Type B pancreatic cell (in vitro differentiated cells): ENCODE data around the gene SULT4A1. TPM values are rescaled to one million over a fixed set of nuclear protein-coding genes. Genes with fewer than 3 reads are reported as not detected.
A peak's percentile ranks its signal among the peaks of the same experiment; 100 is the strongest.

ENCODE experiments used
- DNase-seq: peaks from one replicate; pipeline ENCODE4 v3.0.0; 2021; ENCODE audit warnings: mixed read lengths; ENCODE audit not compliant: unreplicated experiment; ENCODE audit errors: extremely low spot score
- H3K27ac Mint-ChIP-seq: 2 replicates; pipeline ENCODE4 v1.8.0; 2021; ENCODE audit warnings: mild to moderate bottlenecking, mixed read lengths
- H3K27me3 Mint-ChIP-seq: 2 replicates; pipeline ENCODE4 v1.8.0; 2021; ENCODE audit warnings: mixed read lengths
- H3K36me3 Mint-ChIP-seq: 2 replicates; pipeline ENCODE4 v1.8.0; 2021; ENCODE audit warnings: mixed read lengths
- H3K4me1 Mint-ChIP-seq: one replicate; pipeline ENCODE4 v1.8.0; 2021; ENCODE audit warnings: mixed read lengths; ENCODE audit not compliant: unreplicated experiment
- H3K4me3 Mint-ChIP-seq: 2 replicates; pipeline ENCODE4 v1.8.0; 2021; ENCODE audit warnings: mild to moderate bottlenecking, mixed read lengths
- H3K9me3 Mint-ChIP-seq: 2 replicates; pipeline ENCODE4 v1.8.0; 2021; ENCODE audit warnings: mixed read lengths
- CTCF ChIP-seq: fragments of 200-600 bp; sonication (generic); conservative IDR thresholded peaks from 2 replicates; pipeline ENCODE4 v1.5.0; 2021; ENCODE audit warnings: antibody characterized with exemption, mild to moderate bottlenecking
- total RNA-seq: library from RNA; stranded (reverse); gene quantifications from 2 replicates; pipeline ENCODE4 v1.2.1, GENCODE V29; 2021; ENCODE audit warnings: low replicate concordance

Gene SULT4A1
- total RNA-seq, 1 donor from 2014 or later, result 10.8 TPM

DNA sequence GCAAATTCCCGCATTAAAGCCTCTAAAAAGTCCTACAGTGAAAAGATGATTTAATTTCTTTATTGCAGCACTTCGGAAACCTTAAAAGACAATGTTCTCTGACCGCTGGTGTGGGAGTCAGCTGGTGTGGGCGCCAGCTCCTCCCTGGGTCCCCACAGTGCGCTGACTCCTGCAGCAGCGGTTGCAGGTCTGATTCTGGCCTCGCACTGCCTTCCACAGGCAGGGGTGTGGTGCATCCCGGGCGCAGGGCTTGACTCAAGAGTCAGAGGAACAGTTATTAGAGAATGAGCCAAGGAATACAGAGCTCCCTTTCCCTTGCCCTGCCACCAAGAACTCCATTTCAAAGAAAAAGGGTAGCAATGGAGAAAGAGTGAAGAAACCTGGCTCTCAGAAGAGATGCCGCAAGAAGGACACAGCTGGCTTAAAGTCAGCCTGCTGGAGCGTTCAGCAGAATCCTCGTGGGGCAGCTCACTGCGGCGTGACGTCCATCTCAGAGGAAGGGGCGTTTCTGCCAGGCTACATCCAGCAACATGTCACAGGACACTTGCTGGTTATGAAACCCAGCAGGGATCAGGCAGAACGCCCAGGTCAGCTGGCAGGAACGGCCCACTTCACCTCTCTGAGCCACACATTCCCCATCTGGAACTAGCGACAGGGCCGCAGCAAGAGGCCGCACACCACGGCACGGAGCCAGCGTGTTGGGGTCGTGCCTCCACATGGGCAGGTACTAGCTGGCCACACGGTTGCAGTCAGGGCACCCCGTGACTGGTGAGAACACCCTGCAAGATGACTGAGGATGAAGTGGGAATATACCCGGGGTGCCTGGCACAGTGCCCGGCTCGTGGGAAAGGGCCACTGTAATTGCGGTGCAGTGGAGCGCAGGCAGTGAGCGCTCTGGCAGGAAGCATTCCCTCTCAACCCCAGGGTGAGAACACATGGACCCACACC lies 32.1 kb downstream of the SULT4A1 start:
- TF ChIP-seq CTCF, result no peak
- Mint-ChIP-seq H3K9me3 (no peaks in the 10 kb centered on the region), H3K27me3 (no peaks in the 10 kb centered on the region), H3K27ac (peak overlapping the region; percentile 48), H3K36me3 (no peaks in the 10 kb centered on the region), H3K4me3 (no peak overlapping the region), H3K4me1 (peaks cover 4% of the 10 kb centered on the region)
- no peak for DNase-seq

DNA sequence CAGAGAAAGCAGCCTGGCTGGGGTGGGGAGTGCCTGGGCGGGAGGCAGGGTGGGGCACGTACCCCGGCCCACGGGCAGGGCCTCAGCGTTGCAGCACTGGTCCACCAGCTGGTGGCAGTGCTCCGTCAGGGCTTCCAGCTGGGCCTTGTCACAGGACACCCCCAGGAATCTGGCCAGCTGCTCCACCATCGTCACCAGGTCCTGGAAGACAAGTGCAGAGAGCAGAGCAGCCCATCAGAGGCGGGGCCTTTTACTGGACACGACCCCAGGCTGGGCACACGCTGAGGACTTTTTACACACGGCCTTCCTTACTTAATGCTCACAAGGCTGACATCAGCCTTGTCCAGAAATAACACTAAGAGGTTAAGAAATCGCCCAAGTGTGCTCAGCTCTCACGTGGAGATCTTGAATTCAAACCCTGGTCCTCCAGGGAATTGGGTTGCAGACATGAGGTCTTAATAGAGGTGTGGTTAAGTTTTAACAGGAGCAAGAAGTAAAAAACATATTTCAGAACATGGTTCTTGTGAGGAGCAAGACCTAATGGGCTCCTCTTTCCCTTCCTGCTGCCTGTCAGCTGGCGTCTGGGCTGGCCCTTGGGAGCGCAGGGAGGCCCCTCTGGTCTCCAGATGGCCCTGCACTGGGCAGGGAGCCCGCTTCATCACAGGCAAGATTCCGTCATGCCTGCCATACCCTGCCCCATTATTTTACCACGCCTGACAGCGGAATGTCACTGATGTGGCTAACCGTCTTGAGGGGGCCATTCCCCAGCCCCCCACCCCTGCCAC lies 33.1 kb downstream of the SULT4A1 start:
- no peak for DNase-seq
- peak overlapping the region; percentile 48 for H3K27ac Mint-ChIP-seq
- no peaks in the 10 kb centered on the region for H3K27me3 Mint-ChIP-seq
- peaks cover 4% of the 10 kb centered on the region for H3K4me1 Mint-ChIP-seq
- no peaks in the 10 kb centered on the region for H3K36me3 Mint-ChIP-seq
- H3K9me3 Mint-ChIP-seq, result no peaks in the 10 kb centered on the region
- no peak overlapping the region for H3K4me3 Mint-ChIP-seq
- no peak for TF ChIP-seq CTCF

GRCh38 chr22:43828725-43828997 lies 33.7 kb downstream of the SULT4A1 start:
- H3K27ac Mint-ChIP-seq, result no peak overlapping the region

GRCh38 chr22:43827926-43828724 lies 34.2 kb downstream of the SULT4A1 start:
- no peaks in the 10 kb centered on the region for H3K36me3 Mint-ChIP-seq
- H3K27ac Mint-ChIP-seq, result no peak overlapping the region
- H3K9me3 Mint-ChIP-seq, result no peaks in the 10 kb centered on the region
- no peak for DNase-seq
- no peaks in the 10 kb centered on the region for H3K27me3 Mint-ChIP-seq
- H3K4me1 Mint-ChIP-seq, result peaks cover 9% of the 10 kb centered on the region
- H3K4me3 Mint-ChIP-seq, result no peak overlapping the region
- no peak for TF ChIP-seq CTCF

More at GRCh38 chr22:43828725-43828997, 33.7 kb downstream of the SULT4A1 start:
- no peak for TF ChIP-seq CTCF
- no peaks in the 10 kb centered on the region for H3K27me3 Mint-ChIP-seq
- H3K4me1 Mint-ChIP-seq, result peaks cover 4% of the 10 kb centered on the region
- no peaks in the 10 kb centered on the region for H3K9me3 Mint-ChIP-seq
- DNase-seq, result no peak
- no peaks in the 10 kb centered on the region for H3K36me3 Mint-ChIP-seq
- no peak overlapping the region for H3K4me3 Mint-ChIP-seq

- Mint-ChIP-seq H3K9me3 (no peaks in the 10 kb centered on the region), H3K4me1 (peaks cover 12% of the 10 kb centered on the region), H3K27me3 (no peaks in the 10 kb centered on the region), H3K27ac (no peak overlapping the region), H3K36me3 (no peaks in the 10 kb centered on the region), H3K4me3 (no peak overlapping the region)
- TF ChIP-seq CTCF, result no peak
- DNase-seq, result no peak
These were observed 35.1 kb downstream of the SULT4A1 start for GRCh38 chr22:43827003-43827735.
